K562 (cell line): Measurements from ENCODE around the gene ADGRD1. TPM values are rescaled to one million over a fixed set of nuclear protein-coding genes. Genes with fewer than 3 reads are reported as not detected.
A peak's percentile ranks its signal among the peaks of the same experiment; 100 is the strongest.

Experiments
- CBX1 ChIP-seq: sonication (generic); IDR thresholded peaks from 2 replicates; pipeline ENCODE4 v1.6.1; 2016; ENCODE audit warnings: antibody characterized with exemption, low read depth, mild to moderate bottlenecking
- CHD2 ChIP-seq: IDR thresholded peaks from 2 replicates; pipeline ENCODE4 v1.6.1; 2011; ENCODE audit warnings: low read depth, low read length
- ETV5 ChIP-seq: sonication (generic); formaldehyde crosslinking; IDR thresholded peaks from 2 replicates; pipeline ENCODE4 v1.4.0; 2020; ENCODE audit warnings: low read depth, mild to moderate bottlenecking, missing genetic modification reagents
- GABPB1 ChIP-seq: sonication (generic); formaldehyde crosslinking; IDR thresholded peaks from 2 replicates; pipeline ENCODE4 v1.8.0; 2022; ENCODE audit warnings: mild to moderate bottlenecking, missing genetic modification reagents
- HDAC8 ChIP-seq: fragments of 450-650 bp; IDR thresholded peaks from 2 replicates; pipeline ENCODE4 v1.6.1; 2016; ENCODE audit warnings: mild to moderate bottlenecking, missing genetic modification characterization, moderate library complexity, missing compliant biosample characterization
- HES1 ChIP-seq: fragments of 450-650 bp; IDR thresholded peaks from 2 replicates; pipeline ENCODE4 v1.6.1; 2016; ENCODE audit warnings: low read depth, mild to moderate bottlenecking, moderate library complexity
- KLF6 ChIP-seq: fragments of 250-450 bp; sonication (Bioruptor Pico); IDR thresholded peaks from 2 replicates; pipeline ENCODE4 v1.4.0; 2020; ENCODE audit warnings: mild to moderate bottlenecking, moderate library complexity, borderline replicate concordance
- L3MBTL2 ChIP-seq: fragments of 450-650 bp; IDR thresholded peaks from 2 replicates; pipeline ENCODE4 v1.6.1; 2016; ENCODE audit warnings: mild to moderate bottlenecking, moderate library complexity
- LEF1 ChIP-seq: fragments of 450-650 bp; IDR thresholded peaks from 2 replicates; pipeline ENCODE4 v1.6.1; 2016; ENCODE audit warnings: mild to moderate bottlenecking
- MBD2 ChIP-seq: sonication (generic); IDR thresholded peaks from 2 replicates; pipeline ENCODE4 v1.6.1; 2016; ENCODE audit warnings: low read depth, borderline replicate concordance
- NFATC3 ChIP-seq: fragments of 450-650 bp; IDR thresholded peaks from 2 replicates; pipeline ENCODE4 v1.6.1; 2017; ENCODE audit warnings: mild to moderate bottlenecking
- POLR2AphosphoS2 ChIP-seq: IDR thresholded peaks from 2 replicates; pipeline ENCODE4 v1.6.1; 2012; ENCODE audit warnings: low read length, improper control_type of control experiment
- POLR2H ChIP-seq: IDR thresholded peaks from 2 replicates; pipeline ENCODE4 v1.6.1; 2016; ENCODE audit warnings: missing genetic modification characterization, low read depth, mild to moderate bottlenecking, control low read depth, missing compliant biosample characterization, moderate library complexity
- RBM15 ChIP-seq: fragments of 200-400 bp; formaldehyde crosslinking; IDR thresholded peaks from 2 replicates; pipeline ENCODE4 v1.6.1; 2018; ENCODE audit warnings: mild to moderate bottlenecking, low read length, moderate library complexity; ENCODE audit not compliant: insufficient read depth
- RFX1 ChIP-seq: fragments of 450-650 bp; IDR thresholded peaks from 2 replicates; pipeline ENCODE4 v1.6.1; 2016; ENCODE audit warnings: mild to moderate bottlenecking, moderate library complexity
- SAFB2 ChIP-seq: fragments of 200-400 bp; formaldehyde crosslinking; IDR thresholded peaks from 2 replicates; pipeline ENCODE4 v1.6.1; 2018; ENCODE audit warnings: borderline replicate concordance, low read length, low read depth, moderate library complexity; ENCODE audit not compliant: severe bottlenecking
- SMC3 ChIP-seq: conservative IDR thresholded peaks from 2 replicates; pipeline ENCODE4 v1.6.1; 2011; ENCODE audit warnings: low read depth, low read length, improper control_type of control experiment; ENCODE audit not compliant: insufficient read depth
- STAG1 ChIP-seq: sonication (generic); formaldehyde crosslinking; IDR thresholded peaks from 2 replicates; pipeline ENCODE4 v1.5.0; 2020; ENCODE audit warnings: missing genetic modification reagents, borderline replicate concordance
- STAT5A ChIP-seq: IDR thresholded peaks from 2 replicates; pipeline ENCODE4 v1.6.1; 2012; ENCODE audit warnings: low read length, inconsistent platforms, borderline replicate concordance
- TFAP4 ChIP-seq: sonication (generic); formaldehyde crosslinking; IDR thresholded peaks from 2 replicates; pipeline ENCODE4 v1.8.0; 2022; ENCODE audit warnings: missing genetic modification reagents, mild to moderate bottlenecking, moderate library complexity, borderline replicate concordance
- WHSC1 ChIP-seq: IDR thresholded peaks from one replicate; pipeline ENCODE4 v1.6.1; 2012; ENCODE audit warnings: low read length, control low read depth, inconsistent platforms
- ZBTB33 ChIP-seq: sonication (generic); formaldehyde crosslinking; IDR thresholded peaks from 2 replicates; pipeline ENCODE4 v1.8.1; 2023; ENCODE audit warnings: mild to moderate bottlenecking, missing genetic modification reagents
- ZBTB7A ChIP-seq: IDR thresholded peaks from 2 replicates; pipeline ENCODE4 v1.6.1; 2011; ENCODE audit warnings: low read depth, mild to moderate bottlenecking, low read length, moderate library complexity, borderline replicate concordance; ENCODE audit not compliant: control insufficient read depth
- ZFP30 ChIP-seq: fragments of 250-450 bp; sonication (Bioruptor Pico); IDR thresholded peaks from 2 replicates; pipeline ENCODE4 v1.8.0; 2022; ENCODE audit warnings: moderate library complexity, mild to moderate bottlenecking, inconsistent platforms, borderline replicate concordance
- ZFX ChIP-seq: sonication (generic); formaldehyde crosslinking; IDR thresholded peaks from 2 replicates; pipeline ENCODE4 v1.8.0; 2022; ENCODE audit warnings: mild to moderate bottlenecking, missing genetic modification reagents, moderate library complexity
- ZNF311 ChIP-seq: fragments of 250-450 bp; sonication (Bioruptor Pico); IDR thresholded peaks from 2 replicates; pipeline ENCODE4 v1.4.0; 2020; ENCODE audit warnings: mild to moderate bottlenecking, moderate library complexity
- polyA plus RNA-seq, 8 experiments: library from polyadenylated mRNA; depleted of rRNA in 4 of 8; stranded (reverse) in 5 of 8; unstranded in 3 of 8; fragments of >200 nt; fragmentation: Nextera tagmentation in 2 of 8; fragmentation: Illumina TruSeq in 1 of 8; extraction: Ambion mirVana in 2 of 8; extraction: Trizol in 1 of 8; gene quantifications; 2 replicates each; pipeline versions ENCODE4 v1.2.1 to v1.2.3, GENCODE V29; 2011 to 2014; ENCODE audit warnings: inconsistent platforms in 1 of 8, missing spikeins in 1 of 8
- total RNA-seq, 7 experiments: library from RNA; depleted of rRNA in 6 of 7; stranded (reverse); fragments of >200 nt in 6 of 7; fragmentation: Illumina TruSeq in 2 of 7; extraction: Trizol in 2 of 7; gene quantifications; 2 replicates each; pipeline versions ENCODE4 v1.2.1 to v1.2.3, GENCODE V29; 2011 to 2021; ENCODE audit warnings: low replicate concordance in 1 of 7

Gene ADGRD1
- total and polyA plus RNA-seq, 9 of the 15 experiments (the other 6 are each of a cell fraction or from before 2014, with no cell fraction given): 1.7 to 11.7 (median 3.3) TPM

GRCh38 chr12:131104463-131105350 lies 151.0 kb downstream of the ADGRD1 start (continued):
- TF ChIP-seq ZBTB33 (CRISPR knock-in tag): no peak
- TF ChIP-seq GABPB1 (CRISPR knock-in tag): peak; percentile 45; the same call in 1 of the 2 replicates
- TF ChIP-seq STAG1 (CRISPR knock-in tag): peak; percentile 99
- no peak for TF ChIP-seq POLR2AphosphoS2
- no peak for TF ChIP-seq CBX1
- no peak for TF ChIP-seq POLR2H (tag)
- TF ChIP-seq ETV5: no peak
- no peak for TF ChIP-seq HDAC8
- TF ChIP-seq ZNF311 (CRISPR knock-in tag): no peak
- no peak for TF ChIP-seq HES1
- no peak for TF ChIP-seq SAFB2
- peak; percentile 51 for TF ChIP-seq ZFX (CRISPR knock-in tag)
- no peak for TF ChIP-seq ZFP30 (CRISPR knock-in tag)
- TF ChIP-seq TFAP4 (CRISPR knock-in tag): peak; percentile 71; the same call in 1 of the 2 replicates
- no peak for TF ChIP-seq KLF6 (CRISPR knock-in tag)
- no peak for TF ChIP-seq STAT5A
- no peak for TF ChIP-seq WHSC1
- TF ChIP-seq SMC3: peak; percentile 98
- TF ChIP-seq CHD2: no peak
- TF ChIP-seq MBD2: no peak
- TF ChIP-seq L3MBTL2: 0 out of 2 replicates have a peak, but pooled peaks have one; percentile 19
- TF ChIP-seq RBM15: no peak
- no peak for TF ChIP-seq RFX1
- no peak for TF ChIP-seq NFATC3
- TF ChIP-seq LEF1: no peak
- TF ChIP-seq ZBTB7A: no peak
